Measurements from ENCODE around the gene PAK4.

- TF ChIP-seq EP300 (IDR thresholded peaks at IDR 0.05) (no peak), CTCF (IDR thresholded peaks at IDR 0.05) (no peak)
These were observed 41.2 kb downstream of the PAK4 start for GRCh38 chr19:39166571-39167391.

Measured in suprapubic skin (tissue), 3 donors.